AG09319 (cell line): ENCODE results near the gene SETBP1.

ENCODE experiments used
- DNase-seq: peaks from one replicate; pipeline ENCODE4 v3.0.0-alpha.2; 2010; ENCODE audit warnings: low read depth; ENCODE audit errors: extremely low read depth
- TF ChIP-seq, protein P1 (sequence below): IDR thresholded peaks from 2 replicates; pipeline ENCODE4 v1.5.1; 2011; ENCODE audit warnings: low read depth, mild to moderate bottlenecking, inconsistent platforms, low read length, moderate library complexity

Gene SETBP1

DNA sequence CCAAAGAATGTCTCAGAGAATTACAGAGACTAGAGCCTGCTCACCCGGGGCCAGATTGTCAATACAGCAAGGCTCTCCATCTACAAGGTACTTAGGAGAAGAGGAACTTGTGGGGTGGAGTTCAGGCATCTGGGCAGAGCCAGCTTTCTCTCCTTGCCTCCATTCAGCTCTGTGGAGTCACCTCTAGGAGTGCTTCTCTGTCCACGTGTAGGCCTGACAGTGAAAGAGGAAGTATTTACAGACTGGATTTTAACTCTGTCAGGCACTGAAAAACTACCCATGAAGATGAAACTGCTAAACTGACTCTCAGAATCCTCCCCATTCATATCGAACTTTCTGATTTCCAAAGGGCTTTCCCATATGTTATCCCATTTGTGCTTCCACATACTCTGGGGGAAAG lies 315.6 kb downstream of the SETBP1 start:
- TF ChIP-seq, protein P1, sequence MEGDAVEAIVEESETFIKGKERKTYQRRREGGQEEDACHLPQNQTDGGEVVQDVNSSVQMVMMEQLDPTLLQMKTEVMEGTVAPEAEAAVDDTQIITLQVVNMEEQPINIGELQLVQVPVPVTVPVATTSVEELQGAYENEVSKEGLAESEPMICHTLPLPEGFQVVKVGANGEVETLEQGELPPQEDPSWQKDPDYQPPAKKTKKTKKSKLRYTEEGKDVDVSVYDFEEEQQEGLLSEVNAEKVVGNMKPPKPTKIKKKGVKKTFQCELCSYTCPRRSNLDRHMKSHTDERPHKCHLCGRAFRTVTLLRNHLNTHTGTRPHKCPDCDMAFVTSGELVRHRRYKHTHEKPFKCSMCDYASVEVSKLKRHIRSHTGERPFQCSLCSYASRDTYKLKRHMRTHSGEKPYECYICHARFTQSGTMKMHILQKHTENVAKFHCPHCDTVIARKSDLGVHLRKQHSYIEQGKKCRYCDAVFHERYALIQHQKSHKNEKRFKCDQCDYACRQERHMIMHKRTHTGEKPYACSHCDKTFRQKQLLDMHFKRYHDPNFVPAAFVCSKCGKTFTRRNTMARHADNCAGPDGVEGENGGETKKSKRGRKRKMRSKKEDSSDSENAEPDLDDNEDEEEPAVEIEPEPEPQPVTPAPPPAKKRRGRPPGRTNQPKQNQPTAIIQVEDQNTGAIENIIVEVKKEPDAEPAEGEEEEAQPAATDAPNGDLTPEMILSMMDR, result no peak
- no peak for DNase-seq

DNA sequence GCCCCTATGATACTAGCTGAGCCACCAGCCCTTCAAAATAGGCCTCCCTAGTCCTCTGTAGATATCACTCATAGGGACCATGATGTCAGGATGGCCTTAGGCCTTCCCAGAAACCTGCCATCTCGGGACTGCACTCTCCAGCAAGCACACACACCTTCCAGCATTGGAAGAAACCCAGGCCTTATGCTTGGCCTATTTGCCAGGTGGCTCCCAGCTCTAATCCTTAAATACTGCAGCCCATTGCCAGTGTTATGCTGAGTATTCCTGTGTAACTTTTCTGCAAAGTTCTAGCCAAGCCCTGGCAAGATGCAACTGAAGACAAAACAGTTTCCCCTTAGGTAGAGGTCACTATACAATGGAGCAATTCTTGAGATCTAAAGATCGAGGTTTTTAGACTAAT lies 316.5 kb downstream of the SETBP1 start:
- no peak for DNase-seq
- TF ChIP-seq, protein P1, result no peak

DNA sequence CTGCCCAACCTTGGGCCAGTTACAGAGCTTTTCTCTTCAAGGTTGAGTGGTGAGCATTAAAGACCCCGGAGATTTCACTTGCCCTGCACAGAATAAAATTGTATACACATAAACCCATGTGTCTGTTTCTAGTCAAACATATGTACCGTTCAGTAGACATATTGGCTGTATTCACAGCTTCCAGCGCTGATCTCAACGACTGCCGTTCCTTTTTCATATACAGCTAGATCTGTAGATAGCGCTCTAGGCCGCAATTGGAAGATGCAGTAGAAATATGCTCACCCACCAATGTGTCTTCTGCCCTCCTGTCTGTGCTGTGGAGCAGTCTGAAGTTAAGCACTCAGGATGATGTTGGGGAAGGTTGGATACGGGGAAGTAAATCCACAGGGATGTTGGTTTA lies 317.7 kb downstream of the SETBP1 start:
- TF ChIP-seq, protein P1, result no peak

DNA sequence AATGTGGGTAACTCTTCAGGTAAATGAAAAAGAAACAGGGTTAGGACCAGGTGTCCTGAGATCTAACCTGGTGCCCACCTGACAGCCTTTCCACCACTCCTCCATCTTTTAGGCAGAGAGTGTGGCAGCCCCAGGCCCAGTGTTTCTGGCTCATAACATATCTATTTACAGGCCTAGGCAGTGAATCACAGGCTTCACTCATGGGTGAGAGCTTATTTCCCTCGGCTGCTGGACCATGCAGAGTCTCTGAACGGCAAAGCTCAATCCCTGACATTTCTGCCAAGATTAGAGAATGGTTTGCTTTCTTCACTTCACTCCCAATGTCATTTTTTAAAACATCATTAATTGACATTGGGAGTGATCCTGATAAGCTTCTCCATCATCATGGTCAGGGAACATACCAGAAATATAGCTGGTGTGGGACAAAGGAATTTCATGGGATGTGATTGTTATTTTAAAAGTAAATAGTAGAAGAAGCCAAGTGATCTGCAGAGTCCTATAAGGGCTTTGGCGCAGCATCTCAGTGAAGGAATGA lies 323.9 kb downstream of the SETBP1 start:
- DNase-seq, result no peak
- TF ChIP-seq, protein P1, result no peak

More for the DNA sequence above, 317.7 kb downstream of the SETBP1 start:
- DNase-seq, result no peak

DNA sequence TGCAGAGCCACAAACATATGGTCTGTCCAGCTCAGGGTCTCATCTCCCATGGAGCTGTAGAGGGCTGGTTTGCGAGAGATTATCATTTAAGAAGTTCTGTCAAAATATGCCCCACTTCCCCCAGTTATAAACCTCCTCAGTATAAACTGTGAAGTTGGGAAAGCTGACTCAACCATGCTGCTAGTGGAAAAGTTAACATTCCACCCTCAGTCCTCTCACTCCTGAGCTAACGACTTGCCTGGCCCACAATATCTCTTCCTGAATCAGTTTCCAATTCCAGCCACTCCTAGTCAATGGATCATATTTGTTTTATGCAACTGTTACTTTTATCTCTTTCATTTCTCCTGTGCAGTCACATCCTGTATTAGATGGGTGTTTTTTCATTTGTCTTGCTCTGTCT lies 326.2 kb downstream of the SETBP1 start:
- no peak for DNase-seq
- TF ChIP-seq, protein P1, result no peak

DNA sequence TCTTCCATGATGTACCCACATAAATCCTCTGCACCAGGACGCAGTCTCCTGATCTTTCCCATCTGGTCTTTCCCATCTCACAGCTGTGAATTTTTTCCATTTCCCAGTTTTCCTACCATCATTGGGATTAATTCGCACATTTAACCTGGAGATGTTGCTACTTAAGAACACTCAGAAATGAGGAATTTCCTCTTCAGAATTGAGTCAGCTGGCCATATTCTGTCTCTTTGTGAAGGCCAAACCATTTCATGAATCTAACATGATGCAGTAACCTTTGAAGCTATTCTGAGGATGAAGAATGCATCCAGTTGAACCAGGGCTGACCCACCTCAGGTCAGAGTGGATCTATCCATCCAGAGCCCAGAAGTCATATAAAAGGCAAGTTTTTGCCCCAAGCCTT lies 326.8 kb downstream of the SETBP1 start:
- TF ChIP-seq, protein P1, result no peak
- DNase-seq, result no peak

DNA sequence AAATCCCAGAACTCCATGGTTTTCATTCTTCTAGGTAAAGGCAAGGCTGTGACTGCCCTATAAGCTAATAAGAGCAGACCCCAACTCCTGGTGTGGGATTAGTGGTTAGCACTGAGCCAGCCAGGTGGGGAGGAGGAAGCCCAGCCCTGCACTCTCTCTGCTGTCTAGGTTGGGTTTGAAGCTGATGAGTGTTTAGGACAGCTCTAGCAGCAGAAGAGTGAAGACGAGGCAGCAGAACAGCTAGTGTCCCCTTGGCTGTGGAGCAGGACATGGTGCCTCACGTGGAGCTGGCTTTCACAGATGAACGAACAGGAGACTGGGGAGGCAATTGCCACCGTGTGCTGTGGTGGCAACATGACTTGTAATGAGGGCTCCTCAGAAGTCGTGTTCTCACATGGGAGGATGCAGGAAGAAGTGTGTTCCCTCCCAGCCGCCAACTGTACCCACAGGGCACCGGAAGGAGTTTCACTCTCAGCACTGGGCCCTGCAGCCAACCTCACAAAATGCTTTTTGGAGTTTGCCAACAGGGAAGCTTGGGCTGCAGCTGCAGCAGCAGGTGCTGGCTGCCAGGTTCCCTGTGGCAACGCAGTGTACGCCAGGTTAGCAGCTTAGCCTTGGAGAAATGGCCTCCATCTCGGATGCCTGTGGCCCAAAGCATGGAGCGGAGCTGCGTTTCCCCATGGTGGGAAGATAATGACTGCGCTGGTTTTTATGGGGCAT lies 328.2 kb downstream of the SETBP1 start:
- no peak for DNase-seq
- TF ChIP-seq, protein P1, result no peak
